ENCODE results near the gene PLPP1.
A peak's percentile ranks its signal among the peaks of the same experiment; 100 is the strongest.

PLPP1 gene

GRCh38 chr5:55432549-55432948, 102.2 kb downstream of the PLPP1 start:
- TF ChIP-seq CTCF (IDR thresholded peaks at IDR 0.05; ENCODE audit: low read depth, low read length) = no peak
- no peak overlapping the region for H3K4me3 ChIP-seq (replicated peaks in 1 of 2; ENCODE audit: low read depth in 2 of 2, low read length in 2 of 2)
- DNase-seq (ENCODE audit: low read depth in 2 of 2) = no peak

GRCh38 chr5:55429613-55430253, 105.0 kb downstream of the PLPP1 start:
- TF ChIP-seq CTCF (IDR thresholded peaks at IDR 0.05; ENCODE audit: low read depth, low read length) = no peak
- no peak for DNase-seq (ENCODE audit: low read depth in 2 of 2)
- H3K4me3 ChIP-seq (replicated peaks in 1 of 2; ENCODE audit: low read depth in 2 of 2, low read length in 2 of 2) = no peak overlapping the region

GRCh38 chr5:55429221-55429612, 105.5 kb downstream of the PLPP1 start:
- DNase-seq (ENCODE audit: low read depth in 2 of 2) = no peak
- H3K4me3 ChIP-seq (replicated peaks in 1 of 2; ENCODE audit: low read depth in 2 of 2, low read length in 2 of 2) = no peak overlapping the region
- no peak for TF ChIP-seq CTCF (IDR thresholded peaks at IDR 0.05; ENCODE audit: low read depth, low read length)

GRCh38 chr5:55427157-55427556, 107.6 kb downstream of the PLPP1 start:
- DNase-seq (ENCODE audit: low read depth in 2 of 2) = peak; percentile 58 to 70

GRCh38 chr5:55426455-55426854, 108.3 kb downstream of the PLPP1 start:
- H3K4me3 ChIP-seq (replicated peaks in 1 of 2; ENCODE audit: low read depth in 2 of 2, low read length in 2 of 2) = no peak overlapping the region
- no peak for DNase-seq (ENCODE audit: low read depth in 2 of 2)
- TF ChIP-seq CTCF (IDR thresholded peaks at IDR 0.05; ENCODE audit: low read depth, low read length) = no peak

More at GRCh38 chr5:55427157-55427556, 107.6 kb downstream of the PLPP1 start:
- H3K4me3 ChIP-seq (replicated peaks in 1 of 2; ENCODE audit: low read depth in 2 of 2, low read length in 2 of 2) = no peak overlapping the region
- TF ChIP-seq CTCF (IDR thresholded peaks at IDR 0.05; ENCODE audit: low read depth, low read length) = no peak

GRCh38 chr5:55421074-55421529, 113.7 kb downstream of the PLPP1 start:
- no peak for TF ChIP-seq CTCF (IDR thresholded peaks at IDR 0.05; ENCODE audit: low read depth, low read length)
- H3K4me3 ChIP-seq (replicated peaks in 1 of 2; ENCODE audit: low read depth in 2 of 2, low read length in 2 of 2) = no peak overlapping the region
- peak in 1 of 2 donors; percentile 45 for DNase-seq (ENCODE audit: low read depth in 2 of 2)
